ENCODE results near the gene ANP32B. TPM values are rescaled to one million over a fixed set of nuclear protein-coding genes. Genes with fewer than 3 reads are reported as not detected.

Gene ANP32B
- 17.8 TPM for total RNA-seq

DNA sequence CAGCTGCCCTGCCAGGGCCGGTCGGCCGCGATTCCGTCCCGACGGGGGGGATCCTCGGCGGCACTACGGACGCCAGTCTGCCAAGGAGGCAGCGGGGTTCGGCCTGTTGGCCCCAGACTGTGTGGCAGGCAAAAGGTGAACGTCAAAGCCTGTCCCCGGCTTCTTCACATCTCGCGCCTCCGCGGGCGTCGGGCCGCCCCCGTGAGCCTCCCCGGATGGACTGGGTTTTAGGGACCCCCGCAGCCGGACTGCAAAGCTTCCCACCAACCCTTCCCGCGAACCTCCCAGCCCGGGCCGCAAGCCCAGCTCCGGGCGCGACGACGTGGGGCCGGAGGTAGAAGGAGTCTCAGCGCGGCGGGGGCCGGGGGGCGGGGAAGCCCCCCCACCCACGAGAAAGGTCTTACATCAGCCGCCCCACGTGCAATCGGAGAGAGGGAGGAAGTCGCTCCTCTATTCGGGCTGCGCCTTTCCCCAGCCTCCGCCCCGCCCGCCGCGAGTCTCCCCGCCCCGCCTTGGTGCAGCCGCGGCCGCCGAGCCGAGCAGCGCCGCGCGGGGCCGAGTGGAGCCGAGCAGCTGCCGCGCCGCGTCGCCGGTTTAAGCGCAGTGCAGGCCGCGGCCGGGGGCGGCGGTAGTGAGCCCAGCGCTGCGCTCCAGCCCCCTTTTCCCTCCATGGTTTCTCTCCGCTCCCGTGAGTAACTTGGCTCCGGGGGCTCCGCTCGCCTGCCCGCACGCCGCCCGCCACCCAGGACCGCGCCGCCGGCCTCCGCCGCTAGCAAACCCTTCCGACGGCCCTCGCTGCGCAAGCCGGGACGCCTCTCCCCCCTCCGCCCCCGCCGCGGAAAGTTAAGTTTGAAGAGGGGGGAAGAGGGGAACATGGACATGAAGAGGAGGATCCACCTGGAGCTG, at the start of gene ANP32B:
ANP32B (plus strand) TSS at position 659 of the 906 bp plus-strand sequence; CDS start at position 874, 215 bp downstream.

DNA sequence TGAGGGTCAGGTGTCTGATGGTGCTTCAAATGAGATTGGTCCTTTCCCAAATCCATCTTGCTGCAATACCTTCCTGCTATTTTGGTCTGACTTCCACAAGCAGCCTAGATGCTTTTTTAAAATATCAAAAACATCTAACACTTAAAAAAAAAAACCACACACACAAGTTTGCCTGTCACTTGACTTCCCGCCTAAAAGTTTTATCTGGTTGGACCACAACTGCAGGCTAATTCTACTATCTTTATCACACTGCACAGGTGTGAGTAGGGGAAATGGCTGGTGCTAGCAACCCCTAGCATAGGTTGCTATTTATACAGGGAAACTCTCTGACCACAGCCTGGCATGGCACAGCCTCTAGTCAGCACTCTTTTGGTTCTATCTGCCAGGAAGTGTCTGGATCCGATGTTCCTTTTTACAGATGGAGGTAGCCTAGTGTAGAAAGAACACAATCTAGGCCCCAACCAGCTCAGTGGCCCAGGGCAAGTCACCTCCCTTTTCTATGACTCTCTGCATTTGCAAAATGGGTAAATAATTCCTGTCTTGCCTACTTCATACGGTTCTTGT, 45.0 kb upstream of the ANP32B start, which contains the start of gene HEMGN:
HEMGN (minus strand) TSS at position 92 of the 564 bp plus-strand sequence; CDS start at position 56, 36 bp downstream.

DNA sequence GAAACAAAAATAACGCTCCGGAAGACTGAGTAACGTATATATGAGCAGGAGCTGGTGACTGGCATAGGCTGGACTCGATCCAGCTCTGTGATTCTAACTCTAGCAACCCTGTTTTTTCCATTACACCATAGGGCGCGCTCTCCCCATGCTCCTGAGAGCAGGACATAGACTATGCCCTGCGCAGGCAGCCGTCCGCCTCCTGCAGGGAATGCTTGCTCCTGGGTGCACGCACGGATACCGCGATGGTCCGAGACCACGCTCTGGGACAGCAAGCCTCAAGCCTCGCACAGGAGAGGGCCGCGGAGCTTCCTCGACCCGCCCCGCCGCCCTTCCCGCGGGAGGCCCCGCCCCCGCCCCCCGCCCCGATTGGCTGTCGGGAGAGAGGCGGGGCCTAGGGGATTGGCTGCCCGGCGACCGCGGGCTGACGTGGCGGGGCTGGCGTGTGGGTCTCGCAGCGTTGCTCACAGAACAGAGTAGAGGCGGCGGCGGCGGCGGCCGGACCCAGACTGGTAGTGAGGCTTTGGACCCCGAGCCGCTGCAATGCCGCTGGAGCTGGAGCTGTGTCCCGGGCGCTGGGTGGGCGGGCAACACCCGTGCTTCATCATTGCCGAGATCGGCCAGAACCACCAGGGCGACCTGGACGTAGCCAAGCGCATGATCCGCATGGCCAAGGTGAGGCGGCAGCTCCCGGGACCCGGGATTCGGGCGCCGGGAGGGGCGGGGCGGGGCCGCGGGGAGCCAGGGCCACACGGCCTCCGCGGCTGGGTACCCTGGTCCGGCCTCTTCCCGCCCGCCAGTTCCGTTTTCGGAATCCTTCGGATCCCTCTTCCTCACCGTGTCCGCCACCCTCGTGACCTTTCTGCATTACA, 73.4 kb downstream of the ANP32B start, which contains the start of gene NANS:
NANS (plus strand) TSS at position 464 of the 869 bp plus-strand sequence; CDS start at position 541, 77 bp downstream.

Other genes starting within 250 kb of the ANP32B start
- gene FOXE1, start 130.1 kb upstream of the ANP32B start, total RNA-seq: not detected
- gene TRMO, start 60.8 kb upstream of the ANP32B start, total RNA-seq: 31.2 TPM
- gene HEMGN, start 45.2 kb upstream of the ANP32B start, total RNA-seq: 6.4 TPM
- 26.4 TPM for gene NANS, start 73.4 kb downstream of the ANP32B start, total RNA-seq
- gene TRIM14, start 135.9 kb downstream of the ANP32B start, total RNA-seq: 4.4 TPM
- 5.3 TPM for gene CORO2A, start 209.3 kb downstream of the ANP32B start, total RNA-seq